CD14-positive monocyte (primary cell): ENCODE measurements around the gene WDR72. TPM values are rescaled to one million over a fixed set of nuclear protein-coding genes. Genes with fewer than 3 reads are reported as not detected.

ENCODE experiments used
- DNase-seq, 3 donors: peaks; one replicate each; pipeline ENCODE4 v3.0.0-alpha.2; 2011 to 2022
- H2AFZ ChIP-seq: 2 replicates; pipeline ENCODE4 v1.6.0; 2012; ENCODE audit warnings: mild to moderate bottlenecking, low read depth, low read length, inconsistent platforms; ENCODE audit not compliant: insufficient read depth, poor library complexity, severe bottlenecking
- H3K27ac ChIP-seq, 2 donors: 1 replicate in 1 of 2; 2 replicates in 1 of 2; pipeline ENCODE4 v1.5.1; 2012 to 2013; ENCODE audit warnings: low read length in 2 of 2, control low read depth in 1 of 2, inconsistent platforms in 1 of 2, low read depth in 1 of 2, mild to moderate bottlenecking in 1 of 2
- H3K27me3 ChIP-seq, 2 donors: one replicate each; pipeline versions ENCODE4 v1.6.0 to v1.6.1; 2011 to 2013; ENCODE audit warnings: low read length in 2 of 2; ENCODE audit not compliant: control insufficient read depth in 2 of 2, insufficient read depth in 2 of 2
- H3K36me3 ChIP-seq, 2 donors: replicated peaks in 1 of 2; 1 replicate in 1 of 2; 2 replicates in 1 of 2; pipeline versions ENCODE4 v1.5.1 to v1.6.1; 2012 to 2013; ENCODE audit warnings: low read length in 2 of 2, control low read depth in 1 of 2, inconsistent platforms in 1 of 2, mild to moderate bottlenecking in 1 of 2; ENCODE audit not compliant: insufficient read depth in 2 of 2, control insufficient read depth in 1 of 2
- H3K4me1 ChIP-seq, 2 donors: 1 replicate in 1 of 2; 2 replicates in 1 of 2; pipeline versions ENCODE4 v1.5.1 to v1.6.1; 2012 to 2013; ENCODE audit warnings: low read length in 2 of 2, control low read depth in 1 of 2, inconsistent platforms in 1 of 2, mild to moderate bottlenecking in 1 of 2, moderate library complexity in 1 of 2; ENCODE audit not compliant: insufficient read depth in 2 of 2, control insufficient read depth in 1 of 2
- H3K4me2 ChIP-seq: replicated peaks from 2 replicates; pipeline ENCODE3; 2012; ENCODE audit warnings: low read length, moderate library complexity, mild to moderate bottlenecking; ENCODE audit not compliant: poor library complexity, severe bottlenecking; ENCODE audit errors: extremely low read depth
- H3K4me3 ChIP-seq, 3 experiments: fragments of 200-600 bp in 1 of 3; sonication (generic) in 1 of 3; replicated peaks in 1 of 3; 1 replicate in 2 of 3; 2 replicates in 1 of 3; pipeline ENCODE4 v1.5.1; 2011 to 2013; ENCODE audit warnings: low read length in 3 of 3, mild to moderate bottlenecking in 3 of 3, control low read depth in 2 of 3, low read depth in 2 of 3, inconsistent platforms in 1 of 3, moderate library complexity in 1 of 3
- H3K79me2 ChIP-seq: 2 replicates; pipeline ENCODE4 v1.6.0; 2012; ENCODE audit warnings: mild to moderate bottlenecking, control low read depth, inconsistent platforms, low read length, moderate library complexity; ENCODE audit not compliant: insufficient read depth
- H3K9ac ChIP-seq: 2 replicates; pipeline ENCODE4 v1.6.0; 2017; ENCODE audit warnings: low read length, mild to moderate bottlenecking; ENCODE audit not compliant: insufficient read depth, poor library complexity, severe bottlenecking
- H3K9me3 ChIP-seq, 2 donors: replicated peaks in 1 of 2; 1 replicate in 1 of 2; 2 replicates in 1 of 2; pipeline versions ENCODE4 v1.5.1 to v1.6.1; 2012 to 2013; ENCODE audit warnings: low read length in 2 of 2, control low read depth in 1 of 2; ENCODE audit not compliant: control insufficient read depth in 1 of 2, insufficient read depth in 1 of 2
- H4K20me1 ChIP-seq: 2 replicates; pipeline ENCODE4 v1.6.0; 2012; ENCODE audit warnings: mild to moderate bottlenecking, low read length, control low read depth, moderate library complexity; ENCODE audit not compliant: insufficient read depth
- H3K27ac Mint-ChIP-seq, 7 donors: one replicate each; pipeline ENCODE4 v1.8.0; 2020; ENCODE audit warnings: mild to moderate bottlenecking in 7 of 7, mixed read lengths in 7 of 7, moderate library complexity in 6 of 7, inconsistent platforms in 2 of 7
- H3K27me3 Mint-ChIP-seq, 3 donors: one replicate each; pipeline ENCODE4 v1.8.0; 2021 to 2022; ENCODE audit warnings: low read depth in 3 of 3, mild to moderate bottlenecking in 3 of 3, mixed read lengths in 3 of 3, moderate library complexity in 3 of 3, inconsistent platforms in 1 of 3
- H3K36me3 Mint-ChIP-seq, 2 donors: one replicate each; pipeline ENCODE4 v1.8.0; 2020; ENCODE audit warnings: mixed read lengths in 2 of 2, inconsistent platforms in 1 of 2, mild to moderate bottlenecking in 1 of 2
- H3K4me1 Mint-ChIP-seq: one replicate; pipeline ENCODE4 v1.8.0; 2020; ENCODE audit warnings: mild to moderate bottlenecking, mixed read lengths
- H3K4me3 Mint-ChIP-seq, 2 donors: one replicate each; pipeline ENCODE4 v1.8.0; 2020; ENCODE audit warnings: mild to moderate bottlenecking in 2 of 2, mixed read lengths in 2 of 2, moderate library complexity in 1 of 2
- H3K9me3 Mint-ChIP-seq, 7 donors: one replicate each; pipeline ENCODE4 v1.8.0; 2020 to 2022; ENCODE audit warnings: mixed read lengths in 7 of 7, mild to moderate bottlenecking in 6 of 7, moderate library complexity in 6 of 7, inconsistent platforms in 2 of 7
- WGBS: methylation state at CpG from one replicate; pipeline ENCODE4 v1.1.5; 2013; ENCODE audit warnings: missing lambda C conversion rate; ENCODE audit not compliant: insufficient coverage; 5-methylcytosine and 5-hydroxymethylcytosine counted together
- intact Hi-C, 2 donors: fragments of 100-400 bp; cut with micrococcal nuclease; formaldehyde crosslinking; loops; one replicate each; pipeline versions ENCODE4 v1.15.0 to v1.15.1; 2023
- polyA plus RNA-seq, 3 donors: library from polyadenylated mRNA; depleted of rRNA in 1 of 3; unstranded in 2 of 3; stranded (reverse) in 1 of 3; fragments of 300-500 nt in 2 of 3; fragments of >200 nt in 1 of 3; fragmentation: Illumina TruSeq in 2 of 3; gene quantifications; 1 replicate in 2 of 3; 2 replicates in 1 of 3; pipeline ENCODE4 v1.2.3, GENCODE V29; 2012 to 2021
- TF ChIP-seq, protein P1 (sequence below): fragments of 200-600 bp; IDR thresholded peaks from one replicate; pipeline ENCODE4 v1.8.0; 2022; ENCODE audit warnings: antibody characterized with exemption, mild to moderate bottlenecking

Gene WDR72
- polyA plus RNA-seq, 3 donors, result not detected

DNA sequence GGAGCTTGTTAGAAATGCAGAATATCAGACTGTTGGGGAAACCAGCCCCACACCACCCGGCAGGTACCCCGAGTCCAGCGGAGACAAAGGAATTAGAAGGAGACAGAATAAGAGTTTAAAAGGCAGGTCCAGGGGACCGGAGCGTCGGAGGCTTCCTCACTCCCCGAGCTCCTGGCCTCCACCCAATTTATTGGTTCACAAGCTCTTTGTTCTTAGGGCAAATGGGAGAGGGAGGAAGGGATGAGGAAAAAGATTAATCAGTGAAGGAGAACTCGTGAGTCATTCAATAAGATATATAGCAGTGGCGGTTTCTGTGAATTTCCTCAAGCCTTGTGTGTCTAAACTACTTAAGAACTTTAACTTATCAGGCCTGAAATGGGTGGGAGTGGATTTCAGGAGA, 32.1 kb upstream of the WDR72 start:
- H3K9me3 Mint-ChIP-seq, result peaks cover 3 to 11% (median 7%) of the 10 kb centered on the region in 7 donors

DNA sequence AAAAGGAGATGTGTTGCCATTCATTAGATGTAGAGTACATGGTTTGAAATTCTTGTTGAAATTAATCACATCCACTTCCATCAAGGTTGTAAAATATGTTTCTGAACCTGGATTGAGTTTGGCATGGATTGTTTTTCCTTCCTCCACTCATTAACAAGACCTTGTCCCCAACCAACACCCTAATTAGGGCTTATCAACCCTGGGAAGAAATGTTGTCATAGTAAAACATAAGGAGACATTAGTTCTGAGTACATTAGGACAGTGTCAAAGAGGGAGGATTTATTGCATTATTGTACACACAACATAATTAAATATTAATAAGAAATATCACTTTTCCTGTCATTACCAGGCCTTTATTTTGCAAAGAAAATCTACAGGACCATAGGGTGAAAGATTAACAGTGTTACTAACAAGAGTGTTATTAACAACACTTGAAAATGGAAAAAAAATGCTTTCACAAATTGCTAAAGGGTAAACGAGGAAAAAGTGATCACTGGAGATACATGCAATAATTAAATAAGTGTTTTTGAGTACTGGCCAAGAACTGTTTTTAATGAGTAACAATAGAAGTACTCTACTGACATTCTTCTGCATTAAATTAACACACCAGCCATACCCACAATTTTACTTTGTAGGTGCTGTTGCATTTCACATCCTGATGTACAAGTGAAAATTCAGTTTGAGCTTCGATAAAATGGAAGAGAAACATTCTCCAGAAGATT, 30.4 kb upstream of the WDR72 start:
- Mint-ChIP-seq H3K4me3 (no peak overlapping the region), H3K9me3 (peaks cover 5 to 19% (median 7%) of the 10 kb centered on the region in 7 donors), H3K36me3 (no peaks in the 10 kb centered on the region), H3K27ac (no peak overlapping the region), H3K4me1 (no peaks in the 10 kb centered on the region), H3K27me3 (peaks cover 2% of the 10 kb centered on the region in 3 donors)
- H3K4me1 ChIP-seq, result no peaks in the 10 kb centered on the region
- H3K9ac ChIP-seq, result no peak overlapping the region
- intact Hi-C loops, result no loop called here
- no peak overlapping the region for H3K4me2 ChIP-seq
- H4K20me1 ChIP-seq, result no peaks in the 10 kb centered on the region
- H2AFZ ChIP-seq, result no peak overlapping the region
- H3K36me3 ChIP-seq, result no peaks in the 10 kb centered on the region
- WGBS, result no CpG with 5 or more reads among the region's 2 CpGs
- no peak for DNase-seq
- H3K27me3 ChIP-seq, result no peaks in the 10 kb centered on the region
- H3K79me2 ChIP-seq, result no peaks in the 10 kb centered on the region
- peaks cover 3 to 5% of the 10 kb centered on the region in 2 donors for H3K9me3 ChIP-seq
- no peak overlapping the region for H3K27ac ChIP-seq
- H3K4me3 ChIP-seq, result no peak overlapping the region
- TF ChIP-seq, protein P1, sequence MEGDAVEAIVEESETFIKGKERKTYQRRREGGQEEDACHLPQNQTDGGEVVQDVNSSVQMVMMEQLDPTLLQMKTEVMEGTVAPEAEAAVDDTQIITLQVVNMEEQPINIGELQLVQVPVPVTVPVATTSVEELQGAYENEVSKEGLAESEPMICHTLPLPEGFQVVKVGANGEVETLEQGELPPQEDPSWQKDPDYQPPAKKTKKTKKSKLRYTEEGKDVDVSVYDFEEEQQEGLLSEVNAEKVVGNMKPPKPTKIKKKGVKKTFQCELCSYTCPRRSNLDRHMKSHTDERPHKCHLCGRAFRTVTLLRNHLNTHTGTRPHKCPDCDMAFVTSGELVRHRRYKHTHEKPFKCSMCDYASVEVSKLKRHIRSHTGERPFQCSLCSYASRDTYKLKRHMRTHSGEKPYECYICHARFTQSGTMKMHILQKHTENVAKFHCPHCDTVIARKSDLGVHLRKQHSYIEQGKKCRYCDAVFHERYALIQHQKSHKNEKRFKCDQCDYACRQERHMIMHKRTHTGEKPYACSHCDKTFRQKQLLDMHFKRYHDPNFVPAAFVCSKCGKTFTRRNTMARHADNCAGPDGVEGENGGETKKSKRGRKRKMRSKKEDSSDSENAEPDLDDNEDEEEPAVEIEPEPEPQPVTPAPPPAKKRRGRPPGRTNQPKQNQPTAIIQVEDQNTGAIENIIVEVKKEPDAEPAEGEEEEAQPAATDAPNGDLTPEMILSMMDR, result no peak

More for the DNA sequence above, 32.1 kb upstream of the WDR72 start:
- no peaks in the 10 kb centered on the region for H3K4me1 Mint-ChIP-seq
- H3K27me3 Mint-ChIP-seq, result peaks cover 2% of the 10 kb centered on the region in 3 donors
- no peak overlapping the region for H3K4me3 Mint-ChIP-seq
- no peak overlapping the region for H3K27ac Mint-ChIP-seq
- no peak for DNase-seq
- Histone ChIP-seq H3K9me3 (no peaks in the 10 kb centered on the region), H3K36me3 (no peaks in the 10 kb centered on the region), H3K9ac (no peak overlapping the region), H3K4me3 (no peak overlapping the region), H3K27me3 (no peaks in the 10 kb centered on the region), H2AFZ (no peak overlapping the region), H4K20me1 (no peaks in the 10 kb centered on the region), H3K79me2 (no peaks in the 10 kb centered on the region), H3K27ac (no peak overlapping the region), H3K4me1 (no peaks in the 10 kb centered on the region), H3K4me2 (no peak overlapping the region)
- intact Hi-C loops, result no loop called here
- no CpG with 5 or more reads among the region's 9 CpGs for WGBS
- TF ChIP-seq, protein P1, result no peak
- H3K36me3 Mint-ChIP-seq, result no peaks in the 10 kb centered on the region
